ENCODE data around the gene PPFIA1. TPM values are rescaled to one million over a fixed set of nuclear protein-coding genes. Genes with fewer than 3 reads are reported as not detected.
A peak's percentile ranks its signal among the peaks of the same experiment; 100 is the strongest.

The PPFIA1 gene
- total and polyA plus RNA-seq, 2 of the 8 experiments (the other 6 are each of a cell fraction or from before 2014, with no cell fraction given), result 44.3 to 73.5 TPM

GRCh38 chr11:70365544-70365927 lies 95.0 kb downstream of the PPFIA1 start:
- TF ChIP-seq ATF3 (IDR thresholded peaks at IDR 0.05; ENCODE audit: insufficient read depth, low read depth, low read length) (no peak), RXRA (IDR thresholded peaks at IDR 0.05; ENCODE audit: insufficient read depth, low read depth, low read length) (no peak), CTBP2 (IDR thresholded peaks at IDR 0.05; ENCODE audit: borderline replicate concordance, insufficient read depth, insufficient read length, low read length) (no peak), GABPA (IDR thresholded peaks at IDR 0.05; ENCODE audit: borderline replicate concordance, insufficient read depth, low read length) (no peak), CEBPB (IDR thresholded peaks at IDR 0.05; ENCODE audit: low read depth, low read length) (no peak), MAX (IDR thresholded peaks at IDR 0.05) (no peak), ZNF274 (IDR thresholded peaks at IDR 0.05; ENCODE audit: borderline replicate concordance, extremely low read depth, low read length) (no peak), HDAC6 (IDR thresholded peaks at IDR 0.05; ENCODE audit: low read depth, low read length) (no peak), CHD1 (IDR thresholded peaks at IDR 0.05; ENCODE audit: low read depth, low read length) (no peak), RNF2 (IDR thresholded peaks at IDR 0.05; ENCODE audit: borderline replicate concordance, low read depth, low read length, missing control alignments, poor library complexity, severe bottlenecking) (no peak), POU5F1 (IDR thresholded peaks at IDR 0.05; ENCODE audit: low read depth, low read length) (no peak), CBX8 (IDR thresholded peaks at IDR 0.05; ENCODE audit: borderline replicate concordance, low read depth, low read length) (no peak)
- WGBS, 2 experiments (ENCODE audit: extremely low coverage in 1 of 2, insufficient coverage in 1 of 2, insufficient read length in 1 of 2, insufficient replicate concordance in 2 of 2, low coverage in 1 of 2, low lambda C conversion rate in 2 of 2, missing lambda C conversion rate in 1 of 2), result 100% methylated on average over 3 of the region's 3 CpGs; no CpG with 5 or more reads in 1 of the 2 experiments

More at GRCh38 chr11:70365544-70365927, 95.0 kb downstream of the PPFIA1 start:
- no peak overlapping the region for H3K9ac ChIP-seq (replicated peaks in 1 of 4; ENCODE audit: extremely low read depth in 1 of 4, low read depth in 3 of 4, low read length in 3 of 4)
- DNase-seq (ENCODE audit: low read depth in 1 of 2, low spot score in 2 of 2), result peak in 1 of 2 experiments; percentile 16
- H3K14ac ChIP-seq (ENCODE audit: insufficient read length), result no peak overlapping the region
- H2BK5ac ChIP-seq (ENCODE audit: low read depth, low read length), result no peak overlapping the region; the same call in 1 of the 2 replicates
- peaks cover 13 to 62% (median 30%) of the 10 kb centered on the region in 4 experiments; a peak in 7 of 8 replicates for H3K36me3 ChIP-seq (ENCODE audit: control insufficient read depth in 2 of 4, insufficient read depth in 4 of 4, low read length in 3 of 4)
- no peak overlapping the region for H2AFZ ChIP-seq (ENCODE audit: low read length)
- no peak overlapping the region for H2BK12ac ChIP-seq (ENCODE audit: low read depth, low read length)
- peaks cover 4 to 6% of the 10 kb centered on the region in 2 experiments for H4K20me1 ChIP-seq (replicated peaks in 1 of 2; ENCODE audit: control insufficient read depth in 1 of 2, insufficient read depth in 2 of 2, low read length in 2 of 2)
- no peak overlapping the region for H3K56ac ChIP-seq (replicated peaks; ENCODE audit: insufficient read length, low read depth, low read length)
- H3K4me1 ChIP-seq (replicated peaks in 1 of 4; ENCODE audit: control insufficient read depth in 3 of 4, insufficient read depth in 4 of 4, low read length in 3 of 4), result no peaks in the 10 kb centered on the region
- no peak overlapping the region for H3K18ac ChIP-seq (ENCODE audit: extremely low read depth, low read length)
- H3K4me2 ChIP-seq (ENCODE audit: insufficient read depth in 1 of 2, low read depth in 2 of 2, low read length in 2 of 2), result no peak overlapping the region
- no peak overlapping the region for H3K27ac ChIP-seq (ENCODE audit: low read depth, low read length)
- no peak overlapping the region for H2BK20ac ChIP-seq (ENCODE audit: low read length)
- H3K4me3 ChIP-seq (ENCODE audit: extremely low read depth in 1 of 4, insufficient read depth in 2 of 4, low read depth in 3 of 4, low read length in 4 of 4), result no peak overlapping the region
- H4K8ac ChIP-seq (ENCODE audit: extremely low read depth, insufficient read depth, low read length), result no peak overlapping the region
- ChIA-PET POLR2A (ENCODE audit: partially characterized antibody) (no interaction called here), CTCF (ENCODE audit: partially characterized antibody) (no interaction called here)
- no peak for FAIRE-seq
- no peak overlapping the region for H2BK120ac ChIP-seq (replicated peaks; ENCODE audit: low read depth, low read length)
- H3K23me2 ChIP-seq (ENCODE audit: low read depth, low read length), result no peaks in the 10 kb centered on the region
- 0 out of 4 replicates have a peak, but pooled peaks cover 0 to 1% of the 10 kb centered on the region in 2 experiments for H3K79me2 ChIP-seq (ENCODE audit: control insufficient read depth in 1 of 2, insufficient read depth in 2 of 2, low read length in 2 of 2)
- H3K79me1 ChIP-seq (ENCODE audit: low read depth, low read length), result no peaks in the 10 kb centered on the region
- no peak overlapping the region for H3K23ac ChIP-seq (ENCODE audit: insufficient read length)
- no peak overlapping the region for H4K5ac ChIP-seq (ENCODE audit: insufficient read length, low read depth, low read length)
- H3K27me3 ChIP-seq (replicated peaks in 1 of 4; ENCODE audit: control insufficient read depth in 3 of 4, extremely low read depth in 1 of 4, insufficient read depth in 3 of 4, low read length in 3 of 4), result no peaks in the 10 kb centered on the region
- H3K4ac ChIP-seq (replicated peaks; ENCODE audit: insufficient read length, low read depth, low read length), result no peak overlapping the region
- H4K91ac ChIP-seq (replicated peaks; ENCODE audit: insufficient read length, low read length), result no peak overlapping the region
- H2BK15ac ChIP-seq (ENCODE audit: low read length), result no peak overlapping the region
- no peaks in the 10 kb centered on the region for H3K9me3 ChIP-seq (ENCODE audit: insufficient read depth in 2 of 2, low read depth in 1 of 2, low read length in 1 of 2)
- H2AK5ac ChIP-seq (ENCODE audit: low read depth, low read length), result no peak overlapping the region

Measured in H1 (cell line).